KBM-7 (cell line): ENCODE results near the gene ITSN1.

Source experiments
- DNase-seq: peaks from one replicate; pipeline ENCODE4 v3.0.0-alpha.2; 2015
- in situ Hi-C: fragments of 300-500 bp; cut with MboI; formaldehyde crosslinking; loops from 2 replicates; pipeline ENCODE4 v1.14.3; 2020; ENCODE audit warnings: low sequenced_read_pairs, low pct_unique_long_range_greater_than_20kb, mixed read lengths

The ITSN1 gene

GRCh38 chr21:33752260-33752659, 110.0 kb downstream of the ITSN1 start:
- in situ Hi-C loops, result no loop called here
- no peak for DNase-seq

- in situ Hi-C loops, result no loop called here
- no peak for DNase-seq
These were observed 111.6 kb downstream of the ITSN1 start for GRCh38 chr21:33753886-33754285.

- DNase-seq, result no peak
- in situ Hi-C loops, result no loop called here
These were observed 112.2 kb downstream of the ITSN1 start for GRCh38 chr21:33754481-33754880.

GRCh38 chr21:33755354-33755753, 113.1 kb downstream of the ITSN1 start:
- DNase-seq, result no peak
- in situ Hi-C loops, result no loop called here

GRCh38 chr21:33760641-33761440, 118.5 kb downstream of the ITSN1 start:
- no peak for DNase-seq
- in situ Hi-C loops, result no loop called here

GRCh38 chr21:33761441-33762036, 119.2 kb downstream of the ITSN1 start:
- peak; percentile 66 for DNase-seq
- in situ Hi-C loops, result no loop called here

GRCh38 chr21:33762803-33763581, 120.7 kb downstream of the ITSN1 start:
- DNase-seq, result no peak
- in situ Hi-C loops, result no loop called here

GRCh38 chr21:33763582-33763899, 121.2 kb downstream of the ITSN1 start:
- in situ Hi-C loops, result no loop called here

GRCh38 chr21:33767236-33767635, 124.9 kb downstream of the ITSN1 start:
- DNase-seq, result no peak

More at GRCh38 chr21:33763582-33763899, 121.2 kb downstream of the ITSN1 start:
- no peak for DNase-seq

GRCh38 chr21:33767960-33768359, 125.7 kb downstream of the ITSN1 start:
- no peak for DNase-seq

More at GRCh38 chr21:33767236-33767635, 124.9 kb downstream of the ITSN1 start:
- in situ Hi-C loops, result no loop called here

GRCh38 chr21:33769057-33769456, 126.8 kb downstream of the ITSN1 start:
- DNase-seq, result no peak
- in situ Hi-C loops, result no loop called here

More at GRCh38 chr21:33767960-33768359, 125.7 kb downstream of the ITSN1 start:
- in situ Hi-C loops, result no loop called here

GRCh38 chr21:33770542-33770941, 128.2 kb downstream of the ITSN1 start:
- in situ Hi-C loops, result no loop called here
- no peak for DNase-seq

GRCh38 chr21:33771976-33772375, 129.7 kb downstream of the ITSN1 start:
- in situ Hi-C loops, result no loop called here
- no peak for DNase-seq

- in situ Hi-C loops, result no loop called here
- DNase-seq, result no peak
These were observed 132.2 kb downstream of the ITSN1 start for GRCh38 chr21:33774551-33774950.

GRCh38 chr21:33775100-33775828, 133.0 kb downstream of the ITSN1 start:
- in situ Hi-C loops, result no loop called here
- no peak for DNase-seq

GRCh38 chr21:33780631-33781030, 138.3 kb downstream of the ITSN1 start:
- DNase-seq, result no peak
- in situ Hi-C loops, result no loop called here

GRCh38 chr21:33781121-33781520, 138.8 kb downstream of the ITSN1 start:
- in situ Hi-C loops, result no loop called here
- DNase-seq, result no peak

GRCh38 chr21:33783187-33783979, 141.1 kb downstream of the ITSN1 start:
- in situ Hi-C loops, result no loop called here
- DNase-seq, result no peak

- no peak for DNase-seq
- in situ Hi-C loops, result no loop called here
These were observed 145.1 kb downstream of the ITSN1 start for GRCh38 chr21:33787431-33787830.
